Measurements from ENCODE around the gene DGCR8. TPM values are rescaled to one million over a fixed set of nuclear protein-coding genes. Genes with fewer than 3 reads are reported as not detected.

DGCR8 gene
- total RNA-seq, 4 donors from 2014 or later = 34.3 to 182 (median 64.7) TPM

DNA sequence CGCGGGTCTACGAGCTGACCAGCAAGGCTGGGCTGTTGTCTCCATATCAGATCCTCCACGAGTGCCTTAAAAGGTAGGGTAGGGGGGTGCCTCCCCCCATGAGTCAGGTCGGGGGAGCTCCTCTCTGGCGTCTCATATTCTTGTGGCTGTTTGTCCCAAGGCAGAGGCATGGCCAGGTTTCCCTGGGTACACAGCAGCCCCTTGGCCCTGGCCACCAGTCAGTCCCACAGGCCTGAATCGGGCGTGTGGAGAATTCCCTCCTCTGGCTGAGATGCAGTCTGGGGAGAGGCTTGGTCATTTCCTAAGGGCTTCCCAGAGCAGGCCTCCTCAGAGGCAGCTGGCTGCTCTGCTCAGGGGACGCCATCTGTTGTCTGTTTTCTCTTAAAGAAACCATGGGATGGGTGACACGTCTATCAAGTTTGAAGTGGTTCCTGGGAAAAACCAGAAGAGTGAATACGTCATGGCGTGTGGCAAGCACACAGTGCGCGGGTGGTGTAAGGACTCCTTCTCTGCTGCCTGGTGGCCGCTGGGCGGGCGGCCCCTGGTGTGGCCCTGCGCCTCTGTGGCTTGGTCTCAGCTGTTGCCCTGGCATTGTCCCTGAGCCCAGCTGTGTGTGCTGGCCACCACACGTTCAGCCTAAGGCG is 26.3 kb downstream of the DGCR8 start:
- in situ Hi-C loops (cut with MboI; ENCODE audit: low pct_ligation_motif_present in 1 of 4, low pct_unique_long_range_greater_than_20kb in 1 of 4, low sequenced_read_pairs in 3 of 4) = no loop called here
- H3K36me3 ChIP-seq = peaks cover 0 to 29% (median 14%) of the 10 kb centered on the region in 4 donors
- intact Hi-C loops (cut with DNase I; ENCODE audit: low total_unique reads) = no loop called here

DNA sequence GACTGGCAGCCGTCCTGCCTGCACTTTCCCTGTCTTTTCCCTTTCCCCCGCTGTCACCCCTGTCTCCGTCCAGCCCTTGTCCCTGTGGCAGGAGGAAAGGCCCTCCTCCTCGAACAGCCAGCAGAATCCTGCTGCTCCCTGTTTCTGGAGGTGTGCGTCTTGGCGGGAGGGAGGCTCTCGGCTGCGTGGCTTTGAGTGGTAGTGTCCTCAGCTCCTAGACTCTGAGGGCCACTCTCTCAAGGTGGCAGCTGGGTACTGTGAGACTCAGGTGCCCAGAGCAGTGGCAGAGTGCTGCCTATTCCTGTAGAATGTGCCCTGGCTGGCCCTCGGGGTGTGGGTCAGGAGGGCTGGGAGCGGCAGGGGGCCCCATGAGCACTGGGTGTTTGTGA is 26.8 kb downstream of the DGCR8 start:
- TF ChIP-seq, protein P1, sequence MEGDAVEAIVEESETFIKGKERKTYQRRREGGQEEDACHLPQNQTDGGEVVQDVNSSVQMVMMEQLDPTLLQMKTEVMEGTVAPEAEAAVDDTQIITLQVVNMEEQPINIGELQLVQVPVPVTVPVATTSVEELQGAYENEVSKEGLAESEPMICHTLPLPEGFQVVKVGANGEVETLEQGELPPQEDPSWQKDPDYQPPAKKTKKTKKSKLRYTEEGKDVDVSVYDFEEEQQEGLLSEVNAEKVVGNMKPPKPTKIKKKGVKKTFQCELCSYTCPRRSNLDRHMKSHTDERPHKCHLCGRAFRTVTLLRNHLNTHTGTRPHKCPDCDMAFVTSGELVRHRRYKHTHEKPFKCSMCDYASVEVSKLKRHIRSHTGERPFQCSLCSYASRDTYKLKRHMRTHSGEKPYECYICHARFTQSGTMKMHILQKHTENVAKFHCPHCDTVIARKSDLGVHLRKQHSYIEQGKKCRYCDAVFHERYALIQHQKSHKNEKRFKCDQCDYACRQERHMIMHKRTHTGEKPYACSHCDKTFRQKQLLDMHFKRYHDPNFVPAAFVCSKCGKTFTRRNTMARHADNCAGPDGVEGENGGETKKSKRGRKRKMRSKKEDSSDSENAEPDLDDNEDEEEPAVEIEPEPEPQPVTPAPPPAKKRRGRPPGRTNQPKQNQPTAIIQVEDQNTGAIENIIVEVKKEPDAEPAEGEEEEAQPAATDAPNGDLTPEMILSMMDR (IDR thresholded peaks at IDR 0.05) = no peak
- TF ChIP-seq EP300 (IDR thresholded peaks at IDR 0.05; ENCODE audit: low read depth) (no peak), POLR2AphosphoS5 (IDR thresholded peaks at IDR 0.05) (no peak), POLR2A (IDR thresholded peaks at IDR 0.05) (no peak)
- in situ Hi-C loops (cut with MboI; ENCODE audit: low pct_ligation_motif_present in 1 of 4, low pct_unique_long_range_greater_than_20kb in 1 of 4, low sequenced_read_pairs in 3 of 4) = no loop called here
- no peak for DNase-seq
- Histone ChIP-seq H3K27me3 (no peaks in the 10 kb centered on the region), H3K4me3 (no peak overlapping the region), H3K36me3 (peaks cover 0 to 29% (median 14%) of the 10 kb centered on the region in 4 donors), H3K4me1 (no peaks in the 10 kb centered on the region), H3K9me3 (no peaks in the 10 kb centered on the region), H3K27ac (no peak overlapping the region)
- WGBS, 2 donors (ENCODE audit: low coverage in 1 of 2) = 90 to 100% methylated on average over 5 to 10 of the region's 10 CpGs
- intact Hi-C loops (cut with DNase I; ENCODE audit: low total_unique reads) = no loop called here

More for the DNA sequence above, 26.3 kb downstream of the DGCR8 start:
- WGBS, 2 donors (ENCODE audit: low coverage in 1 of 2) = 88 to 89% methylated on average over 3 to 17 of the region's 20 CpGs
- no peaks in the 10 kb centered on the region for H3K4me1 ChIP-seq
- H3K4me3 ChIP-seq = no peak overlapping the region
- no peak overlapping the region for H3K27ac ChIP-seq
- DNase-seq = no peak
- no peaks in the 10 kb centered on the region for H3K9me3 ChIP-seq
- TF ChIP-seq POLR2A (IDR thresholded peaks at IDR 0.05) (no peak), POLR2AphosphoS5 (IDR thresholded peaks at IDR 0.05) (no peak), EP300 (IDR thresholded peaks at IDR 0.05; ENCODE audit: low read depth) (no peak)
- TF ChIP-seq, protein P1 (IDR thresholded peaks at IDR 0.05) = no peak
- H3K27me3 ChIP-seq = no peaks in the 10 kb centered on the region

DNA sequence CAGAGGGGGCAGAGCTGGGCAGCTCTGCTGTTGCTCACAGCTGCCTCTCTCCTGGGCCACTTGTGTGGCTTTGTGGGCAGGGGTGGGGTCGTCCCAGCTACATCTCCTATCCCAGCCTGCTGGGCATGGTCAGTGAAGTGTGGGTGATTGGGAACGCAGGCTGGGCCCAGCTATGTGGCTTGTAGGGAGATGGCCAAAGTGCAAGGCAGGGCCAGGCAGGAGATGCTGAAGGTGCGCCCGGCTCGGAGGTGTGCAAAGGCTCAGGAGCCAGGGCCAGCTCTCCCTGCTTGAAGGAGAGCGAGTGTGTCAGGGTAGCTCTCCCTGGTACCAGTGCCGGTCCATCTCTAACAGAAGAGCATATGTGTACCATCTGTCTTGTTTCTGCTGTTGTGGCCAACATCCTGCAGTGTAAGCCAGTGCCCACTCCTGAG is 27.4 kb downstream of the DGCR8 start:
- WGBS, 2 donors (ENCODE audit: low coverage in 1 of 2) = 91% methylated on average over 7 of the region's 7 CpGs; no CpG with 5 or more reads in 1 of the 2 donors
- Histone ChIP-seq H3K27me3 (no peaks in the 10 kb centered on the region), H3K9me3 (no peaks in the 10 kb centered on the region), H3K27ac (no peak overlapping the region), H3K4me3 (no peak overlapping the region), H3K36me3 (peaks cover 0 to 29% (median 14%) of the 10 kb centered on the region in 4 donors), H3K4me1 (no peaks in the 10 kb centered on the region)
- TF ChIP-seq POLR2AphosphoS5 (IDR thresholded peaks at IDR 0.05) (no peak), POLR2A (IDR thresholded peaks at IDR 0.05) (no peak), EP300 (IDR thresholded peaks at IDR 0.05; ENCODE audit: low read depth) (no peak)
- TF ChIP-seq, protein P1 (IDR thresholded peaks at IDR 0.05) = no peak
- intact Hi-C loops (cut with DNase I; ENCODE audit: low total_unique reads) = no loop called here
- in situ Hi-C loops (cut with MboI; ENCODE audit: low pct_ligation_motif_present in 1 of 4, low pct_unique_long_range_greater_than_20kb in 1 of 4, low sequenced_read_pairs in 3 of 4) = no loop called here
- no peak for DNase-seq

DNA sequence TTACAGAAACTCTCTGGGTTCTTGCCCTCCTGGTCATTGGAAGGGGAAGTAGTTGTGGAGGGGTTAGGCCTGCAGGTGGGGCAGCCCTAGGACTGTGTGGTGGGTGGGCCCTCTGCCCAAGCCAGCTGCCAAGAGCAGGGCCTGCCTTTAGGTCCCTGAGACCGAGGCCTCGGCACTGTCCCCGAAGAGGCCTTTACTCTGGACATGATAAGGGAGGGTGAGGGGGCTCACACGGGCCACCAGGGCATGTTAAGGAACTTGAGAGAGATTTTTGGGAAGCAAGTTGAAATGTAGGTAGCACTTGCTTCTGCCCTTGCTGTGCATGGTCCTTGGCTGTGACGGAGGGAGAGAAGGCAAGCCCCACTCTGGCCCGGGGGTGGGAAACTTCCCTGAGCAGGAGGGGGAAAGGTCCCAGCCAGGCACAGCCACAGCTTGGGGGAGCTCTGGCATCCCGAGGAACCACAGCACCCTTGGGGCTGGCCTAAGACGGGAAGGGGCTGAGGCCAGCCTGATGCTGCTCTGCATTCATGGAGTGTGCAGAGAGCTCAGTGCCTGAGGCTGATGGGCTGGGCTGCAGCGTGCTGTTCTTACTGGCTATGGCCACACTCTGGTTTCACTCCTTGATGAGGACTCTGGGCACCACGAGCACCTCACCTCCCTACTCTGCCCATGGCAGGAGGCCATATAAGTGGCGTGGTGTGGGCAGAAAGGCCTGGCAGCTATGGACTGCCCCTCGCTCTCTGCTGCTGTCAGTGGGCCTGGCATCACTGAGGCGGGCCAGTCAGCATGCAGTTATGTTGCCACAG is 28.1 kb downstream of the DGCR8 start:
- no peaks in the 10 kb centered on the region for H3K9me3 ChIP-seq
- 80 to 92% methylated on average over 1 to 11 of the region's 13 CpGs for WGBS, 2 donors (ENCODE audit: low coverage in 1 of 2)
- DNase-seq = no peak
- intact Hi-C loops (cut with DNase I; ENCODE audit: low total_unique reads) (no loop called here), in situ Hi-C loops (cut with MboI; ENCODE audit: low pct_ligation_motif_present in 1 of 4, low pct_unique_long_range_greater_than_20kb in 1 of 4, low sequenced_read_pairs in 3 of 4) (no loop called here)
- no peaks in the 10 kb centered on the region for H3K27me3 ChIP-seq
- TF ChIP-seq, protein P1 (IDR thresholded peaks at IDR 0.05) = no peak
- TF ChIP-seq POLR2AphosphoS5 (IDR thresholded peaks at IDR 0.05) (no peak), POLR2A (IDR thresholded peaks at IDR 0.05) (no peak), EP300 (IDR thresholded peaks at IDR 0.05; ENCODE audit: low read depth) (no peak)
- H3K27ac ChIP-seq = no peak overlapping the region
- no peak overlapping the region for H3K4me3 ChIP-seq
- H3K36me3 ChIP-seq = peaks cover 0 to 26% (median 14%) of the 10 kb centered on the region in 4 donors
- no peaks in the 10 kb centered on the region for H3K4me1 ChIP-seq
